HepG2 (cell line): Measurements from ENCODE around the gene SLC4A7. TPM values are rescaled to one million over a fixed set of nuclear protein-coding genes. Genes with fewer than 3 reads are reported as not detected.
A peak's percentile ranks its signal among the peaks of the same experiment; 100 is the strongest.

Experiments used
- BHLHE40 ChIP-seq: IDR thresholded peaks from 2 replicates; pipeline ENCODE4 v1.6.1; 2011; ENCODE audit warnings: low read length, improper control_type of control experiment
- EHMT2 ChIP-seq: fragments of 200-600 bp; sonication (generic); IDR thresholded peaks from 2 replicates; pipeline ENCODE4 v1.7.0; 2017; ENCODE audit warnings: antibody characterized with exemption, low read depth, low read length, borderline replicate concordance
- FOXC1 ChIP-seq: sonication (generic); formaldehyde crosslinking; IDR thresholded peaks from 2 replicates; pipeline ENCODE4 v1.8.0; 2022; ENCODE audit warnings: mild to moderate bottlenecking, missing genetic modification reagents, borderline replicate concordance
- HOMEZ ChIP-seq: IDR thresholded peaks from 2 replicates; pipeline ENCODE4 v1.6.1; 2016; ENCODE audit warnings: low read depth
- MAX ChIP-seq: IDR thresholded peaks from 2 replicates; pipeline ENCODE4 v1.6.1; 2012; ENCODE audit warnings: inconsistent platforms
- MBD4 ChIP-seq: IDR thresholded peaks from 2 replicates; pipeline ENCODE4 v1.6.1; 2012; ENCODE audit warnings: low read length, inconsistent platforms, borderline replicate concordance
- NR2F6 ChIP-seq, 2 experiments: IDR thresholded peaks; 2 replicates each; pipeline ENCODE4 v1.6.1; 2016; ENCODE audit warnings: antibody characterized with exemption in 1 of 2, mild to moderate bottlenecking in 1 of 2
- RARA ChIP-seq: IDR thresholded peaks from 2 replicates; pipeline ENCODE4 v1.6.1; 2016; ENCODE audit warnings: missing genetic modification reagents, missing compliant biosample characterization
- ZKSCAN5 ChIP-seq: sonication (generic); formaldehyde crosslinking; IDR thresholded peaks from 2 replicates; pipeline ENCODE4 v1.5.1; 2020; ENCODE audit warnings: mild to moderate bottlenecking, missing genetic modification reagents
- ZNF136 ChIP-seq: sonication (generic); formaldehyde crosslinking; IDR thresholded peaks from 2 replicates; pipeline ENCODE4 v1.8.1; 2022; ENCODE audit warnings: low read depth, mild to moderate bottlenecking, moderate library complexity, missing genetic modification reagents
- ZNF253 ChIP-seq: sonication (generic); formaldehyde crosslinking; IDR thresholded peaks from 2 replicates; pipeline ENCODE4 v1.8.0; 2022; ENCODE audit warnings: mild to moderate bottlenecking, missing genetic modification reagents, borderline replicate concordance
- ZNF441 ChIP-seq: sonication (generic); formaldehyde crosslinking; IDR thresholded peaks from 2 replicates; pipeline ENCODE4 v1.7.0; 2021; ENCODE audit warnings: missing genetic modification reagents, borderline replicate concordance
- ZNF629 ChIP-seq: sonication (generic); formaldehyde crosslinking; conservative IDR thresholded peaks from 2 replicates; pipeline ENCODE4 v1.5.0; 2020; ENCODE audit warnings: missing genetic modification reagents
- ZNF709 ChIP-seq: sonication (generic); formaldehyde crosslinking; IDR thresholded peaks from 2 replicates; pipeline ENCODE4 v1.5.0; 2020; ENCODE audit warnings: mild to moderate bottlenecking, missing genetic modification reagents
- ZNF737 ChIP-seq: sonication (generic); formaldehyde crosslinking; IDR thresholded peaks from 2 replicates; pipeline ENCODE4 v1.5.0; 2020; ENCODE audit warnings: missing genetic modification reagents, mild to moderate bottlenecking, borderline replicate concordance
- ZNF766 ChIP-seq: sonication (generic); formaldehyde crosslinking; IDR thresholded peaks from 2 replicates; pipeline ENCODE4 v1.5.0; 2020; ENCODE audit warnings: missing genetic modification reagents, borderline replicate concordance
- ZNF780A ChIP-seq: sonication (generic); formaldehyde crosslinking; IDR thresholded peaks from 2 replicates; pipeline ENCODE4 v1.8.0; 2022; ENCODE audit warnings: mild to moderate bottlenecking, missing genetic modification reagents, moderate library complexity
- ZNF800 ChIP-seq: sonication (generic); formaldehyde crosslinking; IDR thresholded peaks from 2 replicates; pipeline ENCODE4 v1.4.0; 2020; ENCODE audit warnings: missing genetic modification reagents
- ZNF850 ChIP-seq: sonication (generic); formaldehyde crosslinking; conservative IDR thresholded peaks from 2 replicates; pipeline ENCODE4 v1.9.0; 2021; ENCODE audit warnings: mild to moderate bottlenecking, missing genetic modification reagents
- polyA plus RNA-seq, 8 experiments: library from polyadenylated mRNA; depleted of rRNA in 3 of 8; stranded (reverse) in 7 of 8; unstranded in 1 of 8; fragments of >200 nt; fragmentation: Illumina TruSeq in 4 of 8; extraction: Trizol in 4 of 8; gene quantifications; 2 replicates each; pipeline versions ENCODE4 v1.2.1 to v1.2.3, GENCODE V29; 2011 to 2016; ENCODE audit warnings: low read depth in 4 of 8, missing spikeins in 1 of 8, mixed read lengths in 1 of 8; ENCODE audit not compliant: insufficient read depth in 1 of 8
- total RNA-seq, 5 experiments: library from RNA; depleted of rRNA; stranded (reverse); fragments of >200 nt; fragmentation: Illumina TruSeq; extraction: Trizol; gene quantifications; 2 replicates each; pipeline ENCODE4 v1.2.3, GENCODE V29; 2016; ENCODE audit warnings: low read depth in 1 of 5
- TF ChIP-seq, protein P1 (sequence below): sonication (generic); formaldehyde crosslinking; IDR thresholded peaks from 2 replicates; pipeline ENCODE4 v1.4.0; 2020; ENCODE audit warnings: missing genetic modification reagents
- TF ChIP-seq, protein P2 (sequence below): sonication (generic); formaldehyde crosslinking; IDR thresholded peaks from 2 replicates; pipeline ENCODE4 v1.8.0; 2022; ENCODE audit warnings: missing genetic modification reagents, mild to moderate bottlenecking, borderline replicate concordance

SLC4A7 gene
- total and polyA plus RNA-seq, 2 of the 13 experiments (the other 11 are each of a cell fraction or from before 2014, with no cell fraction given), result 16.4 to 43.8 TPM

- TF ChIP-seq, protein P1, sequence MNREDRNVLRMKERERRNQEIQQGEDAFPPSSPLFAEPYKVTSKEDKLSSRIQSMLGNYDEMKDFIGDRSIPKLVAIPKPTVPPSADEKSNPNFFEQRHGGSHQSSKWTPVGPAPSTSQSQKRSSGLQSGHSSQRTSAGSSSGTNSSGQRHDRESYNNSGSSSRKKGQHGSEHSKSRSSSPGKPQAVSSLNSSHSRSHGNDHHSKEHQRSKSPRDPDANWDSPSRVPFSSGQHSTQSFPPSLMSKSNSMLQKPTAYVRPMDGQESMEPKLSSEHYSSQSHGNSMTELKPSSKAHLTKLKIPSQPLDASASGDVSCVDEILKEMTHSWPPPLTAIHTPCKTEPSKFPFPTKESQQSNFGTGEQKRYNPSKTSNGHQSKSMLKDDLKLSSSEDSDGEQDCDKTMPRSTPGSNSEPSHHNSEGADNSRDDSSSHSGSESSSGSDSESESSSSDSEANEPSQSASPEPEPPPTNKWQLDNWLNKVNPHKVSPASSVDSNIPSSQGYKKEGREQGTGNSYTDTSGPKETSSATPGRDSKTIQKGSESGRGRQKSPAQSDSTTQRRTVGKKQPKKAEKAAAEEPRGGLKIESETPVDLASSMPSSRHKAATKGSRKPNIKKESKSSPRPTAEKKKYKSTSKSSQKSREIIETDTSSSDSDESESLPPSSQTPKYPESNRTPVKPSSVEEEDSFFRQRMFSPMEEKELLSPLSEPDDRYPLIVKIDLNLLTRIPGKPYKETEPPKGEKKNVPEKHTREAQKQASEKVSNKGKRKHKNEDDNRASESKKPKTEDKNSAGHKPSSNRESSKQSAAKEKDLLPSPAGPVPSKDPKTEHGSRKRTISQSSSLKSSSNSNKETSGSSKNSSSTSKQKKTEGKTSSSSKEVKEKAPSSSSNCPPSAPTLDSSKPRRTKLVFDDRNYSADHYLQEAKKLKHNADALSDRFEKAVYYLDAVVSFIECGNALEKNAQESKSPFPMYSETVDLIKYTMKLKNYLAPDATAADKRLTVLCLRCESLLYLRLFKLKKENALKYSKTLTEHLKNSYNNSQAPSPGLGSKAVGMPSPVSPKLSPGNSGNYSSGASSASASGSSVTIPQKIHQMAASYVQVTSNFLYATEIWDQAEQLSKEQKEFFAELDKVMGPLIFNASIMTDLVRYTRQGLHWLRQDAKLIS, result no peak
- no peak for TF ChIP-seq MBD4
- TF ChIP-seq ZKSCAN5 (CRISPR knock-in tag), result no peak
- TF ChIP-seq, protein P2, sequence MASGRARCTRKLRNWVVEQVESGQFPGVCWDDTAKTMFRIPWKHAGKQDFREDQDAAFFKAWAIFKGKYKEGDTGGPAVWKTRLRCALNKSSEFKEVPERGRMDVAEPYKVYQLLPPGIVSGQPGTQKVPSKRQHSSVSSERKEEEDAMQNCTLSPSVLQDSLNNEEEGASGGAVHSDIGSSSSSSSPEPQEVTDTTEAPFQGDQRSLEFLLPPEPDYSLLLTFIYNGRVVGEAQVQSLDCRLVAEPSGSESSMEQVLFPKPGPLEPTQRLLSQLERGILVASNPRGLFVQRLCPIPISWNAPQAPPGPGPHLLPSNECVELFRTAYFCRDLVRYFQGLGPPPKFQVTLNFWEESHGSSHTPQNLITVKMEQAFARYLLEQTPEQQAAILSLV (CRISPR knock-in tag), result 0 out of 2 replicates have a peak, but pooled peaks have one; percentile 21
- TF ChIP-seq MAX, result peak; percentile 64
- TF ChIP-seq FOXC1 (CRISPR knock-in tag), result peak; percentile 59
- peak; percentile 56 for TF ChIP-seq HOMEZ (CRISPR knock-in tag)
- TF ChIP-seq ZNF800 (CRISPR knock-in tag), result no peak; the same call in 1 of the 2 replicates
- TF ChIP-seq ZNF136 (CRISPR knock-in tag), result 0 out of 2 replicates have a peak, but pooled peaks have one; percentile 39
- 0 out of 2 replicates have a peak, but pooled peaks have one; percentile 37 for TF ChIP-seq ZNF766 (CRISPR knock-in tag)
- TF ChIP-seq BHLHE40, result no peak
- TF ChIP-seq ZNF737, result no peak
- TF ChIP-seq ZNF441 (CRISPR knock-in tag), result no peak
- TF ChIP-seq ZNF850 (CRISPR knock-in tag), result no peak
- no peak for TF ChIP-seq ZNF780A (CRISPR knock-in tag)
- TF ChIP-seq ZNF253 (CRISPR knock-in tag), result no peak
- TF ChIP-seq NR2F6 (IDR thresholded peaks at IDR 0.05), result no peak
- TF ChIP-seq NR2F6 (CRISPR knock-in tag; IDR thresholded peaks at IDR 0.05), result no peak
- no peak for TF ChIP-seq EHMT2
- TF ChIP-seq ZNF709 (CRISPR knock-in tag), result no peak
- TF ChIP-seq RARA (CRISPR knock-in tag), result 0 out of 2 replicates have a peak, but pooled peaks have one; percentile 14
- no peak for TF ChIP-seq ZNF629 (CRISPR knock-in tag)
Observed at GRCh38 chr3:27368831-27369607, 115.2 kb downstream of the SLC4A7 start, which contains the start of gene NEK10 (continued).
